Measurements from ENCODE around the gene CPEB3.

DNA sequence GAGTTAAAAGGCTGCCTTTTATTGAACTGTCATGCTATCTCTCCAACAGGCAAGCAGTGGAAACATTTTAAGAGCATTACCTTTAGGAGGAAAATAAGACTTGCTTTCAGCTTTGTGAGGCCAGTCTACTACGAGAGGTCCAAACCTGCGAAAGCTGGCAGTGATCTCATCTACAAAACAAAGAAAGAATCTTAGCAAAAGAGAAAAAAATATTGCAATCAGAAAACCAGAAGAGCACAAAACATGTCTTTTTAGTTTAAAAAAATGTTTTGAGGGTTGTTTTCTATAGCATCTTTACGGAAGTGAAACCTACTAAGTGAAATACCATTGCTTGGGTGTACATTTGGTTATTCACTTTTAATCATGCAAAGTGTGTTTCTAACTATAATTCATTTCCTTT, 147.9 kb downstream of the CPEB3 start:
- TF ChIP-seq, protein P1, sequence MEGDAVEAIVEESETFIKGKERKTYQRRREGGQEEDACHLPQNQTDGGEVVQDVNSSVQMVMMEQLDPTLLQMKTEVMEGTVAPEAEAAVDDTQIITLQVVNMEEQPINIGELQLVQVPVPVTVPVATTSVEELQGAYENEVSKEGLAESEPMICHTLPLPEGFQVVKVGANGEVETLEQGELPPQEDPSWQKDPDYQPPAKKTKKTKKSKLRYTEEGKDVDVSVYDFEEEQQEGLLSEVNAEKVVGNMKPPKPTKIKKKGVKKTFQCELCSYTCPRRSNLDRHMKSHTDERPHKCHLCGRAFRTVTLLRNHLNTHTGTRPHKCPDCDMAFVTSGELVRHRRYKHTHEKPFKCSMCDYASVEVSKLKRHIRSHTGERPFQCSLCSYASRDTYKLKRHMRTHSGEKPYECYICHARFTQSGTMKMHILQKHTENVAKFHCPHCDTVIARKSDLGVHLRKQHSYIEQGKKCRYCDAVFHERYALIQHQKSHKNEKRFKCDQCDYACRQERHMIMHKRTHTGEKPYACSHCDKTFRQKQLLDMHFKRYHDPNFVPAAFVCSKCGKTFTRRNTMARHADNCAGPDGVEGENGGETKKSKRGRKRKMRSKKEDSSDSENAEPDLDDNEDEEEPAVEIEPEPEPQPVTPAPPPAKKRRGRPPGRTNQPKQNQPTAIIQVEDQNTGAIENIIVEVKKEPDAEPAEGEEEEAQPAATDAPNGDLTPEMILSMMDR (IDR thresholded peaks at IDR 0.05) = no peak
- TF ChIP-seq EZH2phosphoT487 (IDR thresholded peaks at IDR 0.05) (no peak), EZH2 (IDR thresholded peaks at IDR 0.05) (no peak)

Data from neural progenitor cell (in vitro differentiated cells).